ENCODE data around the gene NCKAP5.
A peak's percentile ranks its signal among the peaks of the same experiment; 100 is the strongest.

The NCKAP5 gene

GRCh38 chr2:133342286-133343017, 225.8 kb downstream of the NCKAP5 start:
- DNase-seq (ENCODE audit: low spot score) = peak; percentile 66
- Histone ChIP-seq H3K4me3 (ENCODE audit: low read length in 2 of 2) (no peak overlapping the region), H4K8ac (ENCODE audit: low read depth, low read length) (no peak overlapping the region), H2AK5ac (ENCODE audit: low read depth, low read length) (no peak overlapping the region), H2BK5ac (ENCODE audit: low read length) (no peak overlapping the region), H3K23ac (ENCODE audit: low read depth, low read length, poor library complexity) (no peak overlapping the region), H3K4me1 (ENCODE audit: control insufficient read depth in 2 of 2, insufficient read depth in 1 of 2, low read depth in 1 of 2, low read length in 2 of 2) (peaks cover 10 to 11% of the 10 kb centered on the region in 2 donors), H2BK12ac (ENCODE audit: low read length) (no peak overlapping the region), H3K27ac (replicated peaks; ENCODE audit: low read length) (peak overlapping the region; percentile 71), H2BK120ac (ENCODE audit: low read depth, low read length) (no peak overlapping the region), H3K9me3 (replicated peaks in 1 of 2; ENCODE audit: control insufficient read depth in 2 of 2, insufficient read depth in 1 of 2, low read depth in 1 of 2, low read length in 2 of 2) (peaks cover 0 to 3% of the 10 kb centered on the region in 2 donors), H3K4me2 (ENCODE audit: insufficient read depth, low read length, poor library complexity, severe bottlenecking) (no peak overlapping the region), H3K27me3 (ENCODE audit: control insufficient read depth in 3 of 3, insufficient read depth in 3 of 3, low read depth in 1 of 3, low read length in 3 of 3) (no peaks in the 10 kb centered on the region), H2BK15ac (ENCODE audit: low read length) (no peak overlapping the region), H3K79me1 (ENCODE audit: low read depth, low read length) (no peaks in the 10 kb centered on the region), H3K4ac (ENCODE audit: low read length) (no peak overlapping the region), H3K18ac (ENCODE audit: low read length) (no peak overlapping the region), H2AFZ (ENCODE audit: low read length) (no peak overlapping the region), H3K9ac (ENCODE audit: low read depth, low read length, poor library complexity) (no peak overlapping the region), H3K14ac (ENCODE audit: low read length) (no peak overlapping the region), H3K36me3 (replicated peaks in 1 of 2; ENCODE audit: control insufficient read depth in 2 of 2, insufficient read depth in 2 of 2, low read length in 2 of 2) (peaks cover 0 to 51% of the 10 kb centered on the region in 2 donors), H4K91ac (ENCODE audit: low read depth, low read length, poor library complexity) (no peak overlapping the region)
- WGBS, 2 donors (ENCODE audit: extremely low coverage in 2 of 2, insufficient read length in 2 of 2, insufficient replicate concordance in 1 of 2) = no CpG with 5 or more reads among the region's 2 CpGs

DNA sequence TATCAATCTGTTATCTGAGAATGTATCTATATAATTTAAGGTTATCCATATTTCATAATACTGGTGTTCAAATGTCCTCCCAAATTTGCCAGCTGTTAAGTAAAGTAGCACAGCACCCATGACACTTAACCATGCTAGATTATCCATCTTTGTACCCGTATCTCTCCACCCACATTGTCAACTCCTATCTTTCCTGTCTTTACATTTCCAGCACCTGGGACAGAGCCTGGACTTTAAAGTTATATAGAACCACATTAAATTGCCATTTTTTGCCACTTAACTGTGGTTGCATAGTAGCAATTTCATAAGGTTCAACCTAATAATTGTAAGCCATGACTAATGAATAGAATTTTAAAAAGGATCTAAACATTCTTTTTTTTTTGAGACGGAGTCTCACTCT, 226.7 kb downstream of the NCKAP5 start:
- Histone ChIP-seq H3K4me2 (ENCODE audit: insufficient read depth, low read length, poor library complexity, severe bottlenecking) (no peak overlapping the region), H3K4me1 (ENCODE audit: control insufficient read depth in 2 of 2, insufficient read depth in 1 of 2, low read depth in 1 of 2, low read length in 2 of 2) (peaks cover 10 to 11% of the 10 kb centered on the region in 2 donors), H2BK120ac (ENCODE audit: low read depth, low read length) (no peak overlapping the region), H2AFZ (ENCODE audit: low read length) (no peak overlapping the region), H3K18ac (ENCODE audit: low read length) (no peak overlapping the region), H3K79me1 (ENCODE audit: low read depth, low read length) (no peaks in the 10 kb centered on the region), H3K4me3 (ENCODE audit: low read length in 2 of 2) (no peak overlapping the region), H3K36me3 (replicated peaks in 1 of 2; ENCODE audit: control insufficient read depth in 2 of 2, insufficient read depth in 2 of 2, low read length in 2 of 2) (peaks cover 0 to 56% of the 10 kb centered on the region in 2 donors), H3K27ac (replicated peaks; ENCODE audit: low read length) (no peak overlapping the region), H3K4ac (ENCODE audit: low read length) (no peak overlapping the region), H3K9ac (ENCODE audit: low read depth, low read length, poor library complexity) (no peak overlapping the region), H2AK5ac (ENCODE audit: low read depth, low read length) (no peak overlapping the region), H2BK5ac (ENCODE audit: low read length) (no peak overlapping the region), H4K91ac (ENCODE audit: low read depth, low read length, poor library complexity) (no peak overlapping the region), H3K27me3 (ENCODE audit: control insufficient read depth in 3 of 3, insufficient read depth in 3 of 3, low read depth in 1 of 3, low read length in 3 of 3) (no peaks in the 10 kb centered on the region), H2BK12ac (ENCODE audit: low read length) (no peak overlapping the region), H3K9me3 (replicated peaks in 1 of 2; ENCODE audit: control insufficient read depth in 2 of 2, insufficient read depth in 1 of 2, low read depth in 1 of 2, low read length in 2 of 2) (peaks cover 0 to 3% of the 10 kb centered on the region in 2 donors), H2BK15ac (ENCODE audit: low read length) (no peak overlapping the region), H4K8ac (ENCODE audit: low read depth, low read length) (no peak overlapping the region), H3K14ac (ENCODE audit: low read length) (no peak overlapping the region), H3K23ac (ENCODE audit: low read depth, low read length, poor library complexity) (no peak overlapping the region)
- no CpG with 5 or more reads among the region's 2 CpGs for WGBS, 2 donors (ENCODE audit: extremely low coverage in 2 of 2, insufficient read length in 2 of 2, insufficient replicate concordance in 1 of 2)
- no peak for DNase-seq (ENCODE audit: low spot score)

GRCh38 chr2:133338224-133338623, 230.0 kb downstream of the NCKAP5 start:
- WGBS, 2 donors (ENCODE audit: extremely low coverage in 2 of 2, insufficient read length in 2 of 2, insufficient replicate concordance in 1 of 2) = no CpG with 5 or more reads among the region's 1 CpG
- Histone ChIP-seq H2BK5ac (ENCODE audit: low read length) (no peak overlapping the region), H4K91ac (ENCODE audit: low read depth, low read length, poor library complexity) (no peak overlapping the region), H3K9me3 (replicated peaks in 1 of 2; ENCODE audit: control insufficient read depth in 2 of 2, insufficient read depth in 1 of 2, low read depth in 1 of 2, low read length in 2 of 2) (no peaks in the 10 kb centered on the region), H3K9ac (ENCODE audit: low read depth, low read length, poor library complexity) (no peak overlapping the region), H2BK120ac (ENCODE audit: low read depth, low read length) (no peak overlapping the region), H3K27ac (replicated peaks; ENCODE audit: low read length) (no peak overlapping the region), H3K14ac (ENCODE audit: low read length) (no peak overlapping the region), H3K36me3 (replicated peaks in 1 of 2; ENCODE audit: control insufficient read depth in 2 of 2, insufficient read depth in 2 of 2, low read length in 2 of 2) (peaks cover 0 to 58% of the 10 kb centered on the region in 2 donors), H3K79me1 (ENCODE audit: low read depth, low read length) (no peaks in the 10 kb centered on the region), H3K18ac (ENCODE audit: low read length) (no peak overlapping the region), H3K23ac (ENCODE audit: low read depth, low read length, poor library complexity) (no peak overlapping the region), H3K27me3 (ENCODE audit: control insufficient read depth in 3 of 3, insufficient read depth in 3 of 3, low read depth in 1 of 3, low read length in 3 of 3) (no peaks in the 10 kb centered on the region), H2BK12ac (ENCODE audit: low read length) (no peak overlapping the region), H3K4me1 (ENCODE audit: control insufficient read depth in 2 of 2, insufficient read depth in 1 of 2, low read depth in 1 of 2, low read length in 2 of 2) (peaks cover 7 to 12% of the 10 kb centered on the region in 2 donors), H2BK15ac (ENCODE audit: low read length) (no peak overlapping the region), H3K4me3 (ENCODE audit: low read length in 2 of 2) (no peak overlapping the region), H2AFZ (ENCODE audit: low read length) (no peak overlapping the region), H4K8ac (ENCODE audit: low read depth, low read length) (no peak overlapping the region), H2AK5ac (ENCODE audit: low read depth, low read length) (no peak overlapping the region), H3K4ac (ENCODE audit: low read length) (no peak overlapping the region), H3K4me2 (ENCODE audit: insufficient read depth, low read length, poor library complexity, severe bottlenecking) (no peak overlapping the region)
- DNase-seq (ENCODE audit: low spot score) = no peak

- no peak for DNase-seq (ENCODE audit: low spot score)
- Histone ChIP-seq H3K9me3 (replicated peaks in 1 of 2; ENCODE audit: control insufficient read depth in 2 of 2, insufficient read depth in 1 of 2, low read depth in 1 of 2, low read length in 2 of 2) (no peaks in the 10 kb centered on the region), H2BK120ac (ENCODE audit: low read depth, low read length) (no peak overlapping the region), H4K8ac (ENCODE audit: low read depth, low read length) (no peak overlapping the region), H3K18ac (ENCODE audit: low read length) (no peak overlapping the region), H3K4me2 (ENCODE audit: insufficient read depth, low read length, poor library complexity, severe bottlenecking) (no peak overlapping the region), H3K36me3 (replicated peaks in 1 of 2; ENCODE audit: control insufficient read depth in 2 of 2, insufficient read depth in 2 of 2, low read length in 2 of 2) (peaks cover 0 to 73% of the 10 kb centered on the region in 2 donors), H3K4me3 (ENCODE audit: low read length in 2 of 2) (no peak overlapping the region), H3K14ac (ENCODE audit: low read length) (no peak overlapping the region), H4K91ac (ENCODE audit: low read depth, low read length, poor library complexity) (no peak overlapping the region), H3K27ac (replicated peaks; ENCODE audit: low read length) (no peak overlapping the region), H2BK5ac (ENCODE audit: low read length) (no peak overlapping the region), H3K79me1 (ENCODE audit: low read depth, low read length) (no peaks in the 10 kb centered on the region), H2AK5ac (ENCODE audit: low read depth, low read length) (no peak overlapping the region), H3K23ac (ENCODE audit: low read depth, low read length, poor library complexity) (no peak overlapping the region), H3K4me1 (ENCODE audit: control insufficient read depth in 2 of 2, insufficient read depth in 1 of 2, low read depth in 1 of 2, low read length in 2 of 2) (peaks cover 0 to 4% of the 10 kb centered on the region in 2 donors), H3K4ac (ENCODE audit: low read length) (no peak overlapping the region), H2AFZ (ENCODE audit: low read length) (no peak overlapping the region), H3K9ac (ENCODE audit: low read depth, low read length, poor library complexity) (no peak overlapping the region), H2BK15ac (ENCODE audit: low read length) (no peak overlapping the region), H2BK12ac (ENCODE audit: low read length) (no peak overlapping the region), H3K27me3 (ENCODE audit: control insufficient read depth in 3 of 3, insufficient read depth in 3 of 3, low read depth in 1 of 3, low read length in 3 of 3) (no peaks in the 10 kb centered on the region)
- no CpG with 5 or more reads among the region's 3 CpGs for WGBS, 2 donors (ENCODE audit: extremely low coverage in 2 of 2, insufficient read length in 2 of 2, insufficient replicate concordance in 1 of 2)
These were observed 233.3 kb downstream of the NCKAP5 start for GRCh38 chr2:133334923-133335322.
